ENCODE data around the gene TMEM95. TPM values are rescaled to one million over a fixed set of nuclear protein-coding genes. Genes with fewer than 3 reads are reported as not detected.

The TMEM95 gene
- total RNA-seq, 1 experiment from 2014 or later, result not detected

DNA sequence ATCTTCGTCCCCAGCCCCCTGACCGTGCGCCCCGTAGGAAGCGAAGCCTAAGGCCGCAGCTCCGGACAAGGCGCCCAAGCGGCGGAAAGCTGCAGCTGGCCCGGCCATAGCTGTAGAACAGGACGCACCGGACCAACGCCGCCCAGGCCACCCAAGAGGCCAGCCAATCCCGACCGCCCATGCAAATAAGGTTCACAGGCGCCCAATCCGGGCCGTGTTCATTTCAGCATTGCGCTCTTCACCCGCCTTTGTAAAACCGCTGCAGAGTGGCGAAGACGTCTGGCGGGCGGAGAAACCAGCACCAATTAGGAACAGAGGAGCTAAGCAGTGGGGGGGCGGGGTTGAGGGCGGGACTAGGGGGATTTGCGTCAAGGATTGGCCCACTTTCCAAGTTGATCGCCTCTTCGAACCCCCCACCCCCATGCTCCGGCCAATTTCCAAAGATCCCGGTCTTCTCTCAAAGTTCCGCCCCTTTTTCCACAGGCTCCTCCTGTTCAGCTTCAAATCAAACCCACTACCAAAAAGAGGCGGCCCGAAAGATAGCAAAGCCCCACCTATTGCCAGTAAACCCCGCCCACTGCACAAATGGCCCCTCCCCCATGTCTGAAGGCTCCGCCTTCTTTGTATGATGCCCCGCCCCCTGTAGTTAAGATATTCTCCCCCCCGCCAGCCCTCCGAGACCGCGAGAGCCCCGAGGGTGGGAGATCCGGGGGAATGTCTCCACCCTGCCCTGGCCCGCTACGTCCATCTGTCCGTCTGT lies 49.2 kb downstream of the TMEM95 start, which contains the start of gene TMEM256:
Gene TMEM256 (minus strand): TSS at position 121 of the 760 bp plus-strand sequence. CDS start 13 bp downstream, at position 108.
- peak; percentile 99 for DNase-seq (ENCODE audit: low spot score)

DNA sequence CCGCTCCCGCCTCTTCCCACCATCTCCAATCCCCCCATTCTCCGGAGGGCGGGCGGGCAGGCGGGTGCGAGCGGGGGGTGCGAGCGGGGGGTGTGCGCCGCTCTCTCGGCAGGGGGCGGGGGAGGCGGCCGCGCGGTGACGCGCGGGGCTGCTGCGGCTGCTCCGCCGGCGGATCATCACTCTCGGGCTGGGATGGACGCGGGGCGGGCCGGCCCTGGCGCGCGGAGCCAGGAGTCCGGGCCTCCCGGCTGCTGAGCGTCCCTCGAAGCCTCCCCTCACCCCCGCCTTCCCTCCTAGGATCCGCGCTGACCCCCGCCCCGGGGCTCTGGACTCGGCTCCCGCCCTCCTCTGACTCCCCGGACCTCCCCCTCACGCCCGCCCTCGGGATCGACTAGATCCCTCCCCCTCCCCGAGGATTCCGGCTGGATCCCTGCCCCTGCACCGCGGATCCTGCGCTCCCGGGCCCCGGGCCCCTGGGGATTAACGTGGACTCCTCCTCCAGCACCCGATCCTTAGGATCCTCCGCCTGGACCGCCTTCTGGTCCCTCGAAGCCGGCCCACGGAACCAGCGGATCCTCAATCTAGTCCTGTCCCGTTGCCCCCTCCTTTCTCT lies 49.9 kb downstream of the TMEM95 start:
- DNase-seq (ENCODE audit: low spot score), result no peak

DNA sequence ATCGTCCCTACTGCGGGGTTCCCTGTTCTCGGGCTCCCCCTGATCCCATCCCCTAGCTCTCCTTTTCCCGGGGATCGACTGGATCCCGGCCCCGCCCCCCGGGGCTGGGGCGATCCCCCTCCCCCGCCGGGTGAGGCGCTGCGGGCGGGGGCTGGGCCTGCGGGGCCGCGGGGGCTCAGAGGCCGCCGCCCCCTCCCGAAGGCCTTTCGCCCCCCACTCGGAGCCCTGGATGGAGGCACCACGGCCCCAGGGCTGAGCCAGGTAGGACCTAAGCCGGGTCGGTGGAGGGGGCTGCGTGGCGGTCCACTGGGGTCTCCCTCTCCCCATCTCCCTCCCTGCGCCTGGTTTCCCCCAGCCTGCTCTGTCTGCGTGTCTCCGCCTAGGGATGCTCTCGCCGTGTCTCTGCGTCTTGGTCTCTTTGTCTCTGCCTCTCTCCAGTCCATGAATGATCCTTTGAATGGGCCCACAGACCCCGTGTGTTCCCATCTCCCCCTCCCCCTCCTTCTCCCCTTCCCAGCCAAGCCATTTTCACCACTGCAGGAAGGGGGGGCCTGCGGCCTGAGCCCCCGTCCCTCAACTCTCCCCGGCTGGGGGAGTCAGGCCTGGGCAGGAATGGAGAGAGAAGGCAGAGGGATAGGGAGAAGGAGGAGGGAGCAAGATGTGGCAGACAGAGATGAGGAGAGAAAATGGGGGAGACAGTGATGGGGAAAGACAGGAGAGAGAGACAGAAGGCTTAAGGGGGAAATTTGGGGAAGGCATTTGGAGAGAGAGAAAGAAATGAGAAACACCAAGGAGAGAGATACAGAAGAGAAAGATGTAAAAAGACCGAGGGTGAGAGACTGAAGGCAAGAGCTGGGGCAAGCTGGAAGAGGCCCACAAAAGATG lies 50.6 kb downstream of the TMEM95 start:
- DNase-seq (ENCODE audit: low spot score), result no peak

DNA sequence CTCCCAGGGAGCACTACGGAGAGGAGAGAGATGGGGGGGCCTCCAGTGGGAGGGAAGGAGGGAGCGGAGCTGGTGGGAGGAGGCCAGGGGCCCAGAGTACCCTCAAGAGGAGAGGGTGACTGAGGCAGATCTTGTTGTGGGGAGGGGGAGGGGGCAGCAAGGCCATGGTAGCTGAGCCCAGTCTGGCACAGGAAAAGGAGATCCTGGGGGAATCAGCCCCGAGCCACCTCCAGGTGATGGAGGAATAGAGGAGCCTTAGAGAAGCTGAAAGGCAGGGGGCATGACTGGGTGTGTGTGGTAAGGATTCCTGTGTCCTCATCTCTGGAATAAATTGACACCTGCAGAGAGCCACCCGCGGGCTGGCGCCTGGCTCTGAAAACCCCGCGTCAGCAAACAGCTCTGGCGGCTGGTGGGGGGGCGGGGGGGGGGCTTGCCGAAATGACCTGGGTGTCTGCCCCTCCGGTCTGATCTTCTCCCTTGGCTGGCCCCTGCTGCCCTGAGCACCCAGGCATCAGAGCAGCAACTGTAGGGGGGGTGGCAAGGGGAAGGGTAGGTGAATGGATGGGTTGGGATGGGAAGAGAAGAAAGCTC lies 51.4 kb downstream of the TMEM95 start:
- no peak for DNase-seq (ENCODE audit: low spot score)

Other genes starting within 250 kb of the TMEM95 start
- not detected in 2 replicates for gene ASGR2, start 240.3 kb upstream of the TMEM95 start, total RNA-seq (2014; rRNA removed; shearing (Covaris generic))
- 0.86 and 0.98 TPM in 2 replicates for gene ASGR1, start 175.8 kb upstream of the TMEM95 start, total RNA-seq (2014; rRNA removed; shearing (Covaris generic))
- 7.2 and 7.3 TPM in 2 replicates for gene DLG4, start 135.3 kb upstream of the TMEM95 start, total RNA-seq (2014; rRNA removed; shearing (Covaris generic))
- 278 and 349 TPM in 2 replicates for gene ACADVL, start 135.2 kb upstream of the TMEM95 start, total RNA-seq (2014; rRNA removed; shearing (Covaris generic))
- 65.1 and 82.4 TPM in 2 replicates for gene DVL2, start 120.6 kb upstream of the TMEM95 start, total RNA-seq (2014; rRNA removed; shearing (Covaris generic))
- 59.5 and 75.3 TPM in 2 replicates for gene PHF23, start 115.7 kb upstream of the TMEM95 start, total RNA-seq (2014; rRNA removed; shearing (Covaris generic))
- gene GABARAP, start 112.7 kb upstream of the TMEM95 start, total RNA-seq (2014; rRNA removed; shearing (Covaris generic)), result 144 and 238 TPM in 2 replicates
- 34.2 and 36.9 TPM in 2 replicates for gene CTDNEP1, start 103.4 kb upstream of the TMEM95 start, total RNA-seq (2014; rRNA removed; shearing (Covaris generic))
- gene ELP5, start 102.9 kb upstream of the TMEM95 start, total RNA-seq (2014; rRNA removed; shearing (Covaris generic)), result 102 and 104 TPM in 2 replicates
- gene CLDN7, start 92.7 kb upstream of the TMEM95 start, total RNA-seq (2014; rRNA removed; shearing (Covaris generic)), result 1.2 TPM in 1 of 2 replicates, not detected in the other
- not detected in 2 replicates for gene SLC2A4, start 73.4 kb upstream of the TMEM95 start, total RNA-seq (2014; rRNA removed; shearing (Covaris generic))
- gene YBX2, start 60.5 kb upstream of the TMEM95 start, total RNA-seq (2014; rRNA removed; shearing (Covaris generic)), result 0.86 and 1.1 TPM in 2 replicates
- gene EIF5A, start 47.5 kb upstream of the TMEM95 start, total RNA-seq (2014; rRNA removed; shearing (Covaris generic)), result 844 and 911 TPM in 2 replicates
- gene GPS2, start 39.8 kb upstream of the TMEM95 start, total RNA-seq (2014; rRNA removed; shearing (Covaris generic)), result 100 and 114 TPM in 2 replicates
- gene NEURL4, start 25.8 kb upstream of the TMEM95 start, total RNA-seq (2014; rRNA removed; shearing (Covaris generic)), result 9.8 and 12.2 TPM in 2 replicates
- gene ACAP1, start 18.6 kb upstream of the TMEM95 start, total RNA-seq (2014; rRNA removed; shearing (Covaris generic)), result 0.90 and 4.1 TPM in 2 replicates
- 13.9 and 19.5 TPM in 2 replicates for gene KCTD11, start 3.0 kb upstream of the TMEM95 start, total RNA-seq (2014; rRNA removed; shearing (Covaris generic))
- gene TNK1, start 25.9 kb downstream of the TMEM95 start, total RNA-seq (2014; rRNA removed; shearing (Covaris generic)), result 0.07 TPM in 1 of 2 replicates, not detected in the other
- 73.2 and 74.7 TPM in 2 replicates for gene PLSCR3, start 39.4 kb downstream of the TMEM95 start, total RNA-seq (2014; rRNA removed; shearing (Covaris generic))
- 71.7 and 80.4 TPM in 2 replicates for gene TMEM256, start 48.9 kb downstream of the TMEM95 start, total RNA-seq (2014; rRNA removed; shearing (Covaris generic))
- 11.3 and 12.3 TPM in 2 replicates for gene NLGN2, start 52.7 kb downstream of the TMEM95 start, total RNA-seq (2014; rRNA removed; shearing (Covaris generic))
- not detected in 2 replicates for gene SPEM1, start 65.2 kb downstream of the TMEM95 start, total RNA-seq (2014; rRNA removed; shearing (Covaris generic))
- gene SPEM2, start 70.5 kb downstream of the TMEM95 start, total RNA-seq (2014; rRNA removed; shearing (Covaris generic)), result not detected in 2 replicates
- not detected in 2 replicates for gene SPEM3, start 73.7 kb downstream of the TMEM95 start, total RNA-seq (2014; rRNA removed; shearing (Covaris generic))
- 2.5 and 7.4 TPM in 2 replicates for gene TMEM102, start 80.3 kb downstream of the TMEM95 start, total RNA-seq (2014; rRNA removed; shearing (Covaris generic))
- 0.89 TPM in 1 of 2 replicates, not detected in the other for gene FGF11, start 84.4 kb downstream of the TMEM95 start, total RNA-seq (2014; rRNA removed; shearing (Covaris generic))
- 14.1 and 20.2 TPM in 2 replicates for gene CHRNB1, start 89.9 kb downstream of the TMEM95 start, total RNA-seq (2014; rRNA removed; shearing (Covaris generic))
- gene ZBTB4, start 124.5 kb downstream of the TMEM95 start, total RNA-seq (2014; rRNA removed; shearing (Covaris generic)), result 24.8 and 28.4 TPM in 2 replicates
- not detected in 2 replicates for gene SLC35G6, start 126.3 kb downstream of the TMEM95 start, total RNA-seq (2014; rRNA removed; shearing (Covaris generic))
- gene POLR2A, start 129.2 kb downstream of the TMEM95 start, total RNA-seq (2014; rRNA removed; shearing (Covaris generic)), result 17.8 and 23.4 TPM in 2 replicates
- 9.3 and 17.0 TPM in 2 replicates for gene TNFSF12, start 193.9 kb downstream of the TMEM95 start, total RNA-seq (2014; rRNA removed; shearing (Covaris generic))
- gene TNFSF13, start 203.6 kb downstream of the TMEM95 start, total RNA-seq (2014; rRNA removed; shearing (Covaris generic)), result 3.7 and 4.1 TPM in 2 replicates
- gene SENP3, start 206.8 kb downstream of the TMEM95 start, total RNA-seq (2014; rRNA removed; shearing (Covaris generic)), result 162 and 170 TPM in 2 replicates
- gene CD68, start 224.5 kb downstream of the TMEM95 start, total RNA-seq (2014; rRNA removed; shearing (Covaris generic)), result 11.5 and 15.6 TPM in 2 replicates
- 246 and 350 TPM in 2 replicates for gene MPDU1, start 228.7 kb downstream of the TMEM95 start, total RNA-seq (2014; rRNA removed; shearing (Covaris generic))
- 2.0 and 7.2 TPM in 2 replicates for gene SOX15, start 234.9 kb downstream of the TMEM95 start, total RNA-seq (2014; rRNA removed; shearing (Covaris generic))